Activated naive CD8-positive, alpha-beta T cell (primary cell): ENCODE results near the gene DYRK3.
"Not testable (repeated sequence)": the region's sequence is repeated elsewhere in the genome, so short reads cannot be mapped to it uniquely, and the experiment has no call there.

Experiments
- H3K27ac Mint-ChIP-seq: one replicate; pipeline ENCODE4 v1.8.0; 2021; ENCODE audit warnings: mixed read lengths
- H3K27me3 Mint-ChIP-seq: one replicate; pipeline ENCODE4 v1.8.0; 2021; ENCODE audit warnings: mixed read lengths
- H3K36me3 Mint-ChIP-seq: one replicate; pipeline ENCODE4 v1.8.0; 2021; ENCODE audit warnings: mixed read lengths
- H3K4me1 Mint-ChIP-seq: one replicate; pipeline ENCODE4 v1.8.0; 2021; ENCODE audit warnings: low read depth, mixed read lengths
- H3K4me3 Mint-ChIP-seq: one replicate; pipeline ENCODE4 v1.8.0; 2021; ENCODE audit warnings: mild to moderate bottlenecking, mixed read lengths
- H3K9me3 Mint-ChIP-seq: one replicate; pipeline ENCODE4 v1.8.0; 2021; ENCODE audit warnings: low read depth, mixed read lengths

Gene DYRK3

DNA sequence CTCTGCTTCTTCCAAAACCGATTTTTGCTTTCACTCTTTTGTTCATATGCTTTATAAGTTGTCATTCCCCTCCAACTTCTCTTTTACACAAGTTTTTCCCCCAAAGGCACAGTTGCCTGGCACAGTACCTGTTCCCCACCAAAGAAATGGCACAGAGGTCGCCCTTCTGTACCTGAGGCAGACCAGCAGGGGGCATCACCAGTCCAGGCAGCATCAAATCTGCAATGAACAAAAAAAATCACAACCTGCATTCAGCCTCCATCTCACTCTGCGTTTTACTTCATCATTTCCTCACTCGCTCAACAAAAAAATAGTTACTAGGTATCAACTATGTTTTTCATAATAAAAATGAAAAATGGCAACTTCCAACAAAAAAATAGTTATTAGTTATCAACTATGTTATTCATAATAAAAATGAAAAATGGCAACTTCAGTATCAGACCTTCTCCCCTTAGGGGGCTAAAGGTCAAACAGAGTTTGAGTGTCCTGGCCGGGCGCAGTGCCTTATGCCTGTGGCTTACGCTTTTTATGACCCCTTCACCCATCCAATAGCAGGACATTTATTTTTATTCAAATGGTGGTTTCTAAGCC lies 27.1 kb upstream of the DYRK3 start:
- Mint-ChIP-seq H3K4me1 (peaks cover 30% of the 10 kb centered on the region), H3K27ac (no peak overlapping the region), H3K36me3 (peaks cover 18% of the 10 kb centered on the region), H3K9me3 (no peaks in the 10 kb centered on the region), H3K27me3 (no peaks in the 10 kb centered on the region), H3K4me3 (peak overlapping the region; percentile 14)

DNA sequence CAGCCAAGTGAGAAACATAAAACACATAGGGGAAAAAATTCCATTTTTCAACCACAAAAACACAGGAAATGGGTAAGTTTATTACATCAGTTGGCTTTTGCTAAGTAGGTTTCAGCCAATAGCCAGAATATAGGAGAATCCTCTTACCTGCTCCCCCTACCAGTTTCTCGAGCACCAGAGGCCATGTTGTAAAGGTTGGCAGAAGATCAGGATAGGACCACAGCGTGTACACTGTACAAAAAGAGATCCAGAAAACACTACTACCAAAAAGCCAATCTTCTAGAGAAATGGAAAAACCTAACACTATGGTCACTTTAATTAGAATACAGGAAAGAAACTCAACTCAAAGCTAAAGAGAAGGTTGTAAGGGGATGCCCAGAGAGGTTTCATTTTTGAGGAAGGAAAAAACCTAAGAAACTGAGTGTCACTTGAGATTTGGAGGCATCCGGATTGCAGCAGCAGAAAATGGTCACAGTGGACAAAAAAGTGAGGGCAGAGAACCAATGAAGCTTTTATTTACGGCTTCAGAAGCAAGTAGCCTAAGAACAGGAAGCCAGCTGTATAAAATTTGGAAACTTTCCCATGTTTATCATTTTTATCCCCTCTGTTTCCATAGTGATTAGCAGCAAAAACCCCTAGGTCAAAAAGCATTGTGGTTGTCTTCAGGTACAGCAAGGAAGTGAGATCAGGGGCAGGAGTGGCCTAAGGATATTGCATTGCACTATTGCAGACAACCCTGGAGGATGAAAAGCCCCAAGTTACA lies 25.9 kb upstream of the DYRK3 start:
- Mint-ChIP-seq H3K9me3 (no peaks in the 10 kb centered on the region), H3K4me1 (peaks cover 30% of the 10 kb centered on the region), H3K27ac (peak overlapping the region; percentile 89), H3K27me3 (no peaks in the 10 kb centered on the region), H3K36me3 (peaks cover 18% of the 10 kb centered on the region), H3K4me3 (peak overlapping the region; percentile 72)

DNA sequence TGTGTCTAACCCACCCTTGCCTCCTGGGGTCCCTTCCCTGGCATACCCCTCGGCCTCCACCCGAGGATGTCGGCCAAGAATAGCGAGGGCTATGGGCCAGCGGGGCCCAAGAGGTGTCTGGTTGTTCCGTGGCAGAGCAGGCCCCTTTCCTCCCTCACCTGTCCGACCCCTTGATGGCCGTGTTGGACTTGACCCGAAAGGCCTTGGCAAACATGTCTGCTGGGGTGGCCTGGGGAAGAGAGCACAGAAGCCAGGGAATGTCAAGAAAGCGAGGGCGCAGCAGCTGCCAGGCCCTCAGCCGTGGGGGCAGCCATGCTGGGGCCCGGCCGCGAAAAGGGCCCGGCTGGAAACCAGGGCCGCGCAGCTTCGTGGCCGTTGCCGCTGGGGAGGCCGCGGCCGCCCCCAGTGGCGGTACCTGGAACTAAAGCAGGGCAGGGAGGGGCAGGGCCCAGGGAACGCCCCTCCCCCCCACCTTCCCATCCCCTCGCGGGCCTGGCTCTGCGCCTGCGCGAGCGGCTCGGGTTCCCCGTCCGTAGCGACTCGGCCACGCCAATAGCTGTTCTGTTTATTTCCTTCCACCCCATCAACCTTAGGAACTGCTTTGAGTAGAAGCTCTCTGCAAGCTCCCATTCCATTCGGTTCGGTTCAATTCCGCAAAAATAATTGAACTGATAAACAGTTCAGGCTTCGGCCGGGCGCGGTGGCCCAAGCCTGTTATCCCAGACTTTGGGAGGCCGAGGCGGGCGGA lies 23.0 kb upstream of the DYRK3 start, which contains the start of gene EIF2D:
Gene EIF2D, minus strand, starts transcription at position 337 of the 748 bp plus-strand sequence. Its CDS starts 123 bp downstream, at position 214.
- H3K27ac Mint-ChIP-seq, result peak within 1 kb of the TSS; percentile 93
- no peaks in the 10 kb centered on the region for H3K27me3 Mint-ChIP-seq
- H3K4me1 Mint-ChIP-seq, result peaks cover 30% of the 10 kb centered on the region
- peak within 1 kb of the TSS; percentile 98 for H3K4me3 Mint-ChIP-seq
- no peaks in the 10 kb centered on the region for H3K9me3 Mint-ChIP-seq
- H3K36me3 Mint-ChIP-seq, result peaks cover 12% of the 10 kb centered on the region

DNA sequence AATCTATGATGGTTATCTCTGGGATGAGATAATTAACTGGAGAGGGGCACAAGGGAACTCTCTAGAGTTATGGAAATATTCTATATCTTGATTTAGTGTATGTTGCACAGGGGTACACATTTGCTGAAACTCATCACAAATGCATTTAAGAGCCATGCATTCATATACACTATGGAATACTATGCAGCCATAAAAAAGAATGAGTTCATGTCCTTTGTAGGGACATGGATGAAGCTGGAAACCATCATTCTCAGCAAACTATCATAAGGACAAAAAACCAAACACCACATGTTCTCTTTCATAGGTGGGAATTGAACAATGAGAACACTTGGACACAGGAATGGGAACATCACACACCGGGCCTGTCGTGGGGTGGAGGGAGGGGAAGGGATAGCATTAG lies 8.9 kb upstream of the DYRK3 start:
- H3K4me3 Mint-ChIP-seq, H3K27ac Mint-ChIP-seq, H3K4me1 Mint-ChIP-seq, H3K36me3 Mint-ChIP-seq, H3K9me3 Mint-ChIP-seq, H3K27me3 Mint-ChIP-seq: not testable (repeated sequence)

DNA sequence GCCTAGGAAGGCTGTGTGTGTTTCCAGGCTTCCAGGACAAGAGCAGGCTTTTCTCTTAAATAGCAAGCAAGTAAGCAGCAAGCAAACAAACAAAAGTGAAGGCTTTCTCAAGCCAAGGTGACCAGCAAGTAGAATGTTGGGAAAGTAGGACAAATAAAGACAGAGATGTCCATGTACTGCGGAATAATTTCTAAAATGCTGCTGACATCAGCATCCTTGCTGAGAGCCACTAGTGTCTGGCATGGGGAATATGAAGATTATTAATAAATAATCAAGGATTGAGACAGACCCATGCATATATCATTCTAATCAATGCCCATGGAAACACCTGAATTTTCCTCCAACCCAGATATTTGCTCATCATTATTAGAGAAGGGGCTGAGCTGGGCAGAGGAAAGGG lies 6.4 kb upstream of the DYRK3 start:
- Mint-ChIP-seq H3K36me3 (no peaks in the 10 kb centered on the region), H3K4me3 (no peak overlapping the region), H3K9me3 (no peaks in the 10 kb centered on the region), H3K4me1 (no peaks in the 10 kb centered on the region), H3K27me3 (peaks cover 8% of the 10 kb centered on the region), H3K27ac (no peak overlapping the region)

DNA sequence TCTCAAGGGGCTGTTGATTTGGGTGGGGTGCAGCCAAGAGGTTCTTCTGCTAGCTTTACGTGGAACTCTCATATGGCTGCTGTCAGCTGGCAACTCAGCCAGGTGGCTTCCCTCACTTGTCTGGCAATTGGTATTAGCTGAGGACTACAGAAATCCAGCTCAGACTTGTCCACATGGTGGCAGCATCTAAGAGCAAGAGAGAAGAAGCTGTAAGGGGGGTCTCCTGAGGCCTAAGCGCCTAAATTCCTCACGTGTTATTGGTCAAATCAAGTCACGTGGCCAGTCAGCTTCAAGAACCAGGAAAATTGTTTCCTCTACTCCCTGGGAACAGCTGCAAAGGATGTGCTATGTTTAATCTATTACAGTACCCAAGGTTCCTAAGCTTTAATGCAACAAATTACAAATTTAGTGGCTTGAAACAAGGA lies 4.2 kb upstream of the DYRK3 start:
- H3K4me3 Mint-ChIP-seq, result no peak overlapping the region
- H3K27ac Mint-ChIP-seq, result no peak overlapping the region
- no peaks in the 10 kb centered on the region for H3K36me3 Mint-ChIP-seq
- peaks cover 8% of the 10 kb centered on the region for H3K27me3 Mint-ChIP-seq
- peaks cover 11% of the 10 kb centered on the region for H3K4me1 Mint-ChIP-seq
- H3K9me3 Mint-ChIP-seq, result no peaks in the 10 kb centered on the region

DNA sequence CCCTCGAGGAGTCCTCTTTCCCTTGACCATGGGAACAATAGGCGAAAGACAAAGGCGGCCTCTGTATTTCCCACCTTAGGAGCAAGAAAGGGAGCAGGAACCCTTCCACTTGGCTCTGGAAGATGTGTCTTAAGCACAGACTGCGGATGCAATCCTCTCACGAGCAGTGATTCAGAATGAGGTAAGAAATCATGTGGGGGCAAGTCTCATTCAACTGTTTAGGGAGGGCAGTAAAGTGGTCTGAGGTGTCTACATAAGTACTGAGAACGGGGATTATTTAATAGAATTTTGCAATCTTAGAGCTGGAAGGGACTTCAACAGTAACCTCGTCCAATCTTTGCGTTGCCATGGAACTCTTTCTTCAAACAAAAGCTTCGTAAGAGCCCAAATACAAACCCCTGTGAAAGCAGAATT lies 1.6 kb upstream of the DYRK3 start:
- Mint-ChIP-seq H3K27ac (no peak overlapping the region), H3K27me3 (peaks cover 8% of the 10 kb centered on the region), H3K4me3 (no peak overlapping the region), H3K36me3 (no peaks in the 10 kb centered on the region), H3K9me3 (no peaks in the 10 kb centered on the region), H3K4me1 (peaks cover 16% of the 10 kb centered on the region)

DNA sequence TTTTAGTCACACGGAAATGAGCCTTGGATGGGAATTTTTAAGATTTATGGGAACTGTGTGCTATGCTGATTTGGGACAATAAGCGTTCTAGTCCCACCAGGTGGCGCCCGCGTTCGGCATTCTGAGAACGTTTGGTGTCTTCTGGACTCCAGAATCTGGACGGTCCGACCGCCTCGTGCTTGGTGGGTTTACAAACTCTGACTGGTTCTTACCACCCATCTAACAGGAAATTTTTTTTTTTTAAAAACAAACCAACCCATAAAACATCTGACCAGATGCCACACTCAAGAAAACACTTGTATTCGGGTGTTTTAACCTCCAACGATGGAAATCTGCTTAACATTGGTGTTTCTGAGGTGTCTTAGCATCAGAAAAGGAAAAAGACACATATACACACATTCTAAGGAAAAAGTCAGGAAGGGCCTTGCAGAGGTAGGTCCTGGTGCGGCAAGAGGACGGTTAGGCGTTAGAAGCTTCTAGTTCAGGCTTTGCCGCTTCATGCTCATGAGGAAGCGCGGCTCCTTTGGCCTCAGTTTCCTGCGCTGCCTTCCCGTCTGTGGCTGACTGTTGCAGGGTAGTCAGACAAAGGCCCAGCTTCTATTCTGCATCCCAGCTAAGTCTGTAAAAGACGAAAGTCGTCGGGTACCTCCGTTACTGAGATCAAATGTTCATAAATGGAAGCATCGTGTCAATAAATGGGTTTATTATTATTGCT lies 814 bp upstream of the DYRK3 start:
- Mint-ChIP-seq H3K27ac (peak overlapping the region; percentile 88), H3K36me3 (no peaks in the 10 kb centered on the region), H3K4me3 (peak overlapping the region; percentile 87), H3K27me3 (peaks cover 8% of the 10 kb centered on the region), H3K4me1 (peaks cover 16% of the 10 kb centered on the region), H3K9me3 (no peaks in the 10 kb centered on the region)

DNA sequence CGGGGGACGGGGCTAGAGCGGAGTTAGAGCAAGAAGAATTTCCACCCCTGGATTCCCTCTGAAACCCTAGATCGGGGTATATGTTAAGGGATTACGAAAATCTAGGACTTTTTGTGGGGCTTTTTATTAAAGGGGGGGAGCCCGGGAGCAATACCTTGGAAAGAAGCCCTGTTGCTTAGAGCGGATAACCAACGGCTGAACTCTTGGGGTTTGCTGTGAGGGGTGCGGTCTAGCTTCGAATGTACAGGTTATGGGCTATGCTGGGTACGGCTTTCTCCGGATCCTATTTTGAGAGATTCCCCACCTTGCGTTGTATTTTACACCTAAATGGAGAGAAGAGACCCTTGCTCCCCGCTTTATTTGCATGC lies 626 bp downstream of the DYRK3 start:
- Mint-ChIP-seq H3K27me3 (peaks cover 7% of the 10 kb centered on the region), H3K9me3 (no peaks in the 10 kb centered on the region), H3K36me3 (no peaks in the 10 kb centered on the region), H3K4me3 (peak overlapping the region; percentile 87), H3K27ac (no peak overlapping the region), H3K4me1 (peaks cover 16% of the 10 kb centered on the region)

DNA sequence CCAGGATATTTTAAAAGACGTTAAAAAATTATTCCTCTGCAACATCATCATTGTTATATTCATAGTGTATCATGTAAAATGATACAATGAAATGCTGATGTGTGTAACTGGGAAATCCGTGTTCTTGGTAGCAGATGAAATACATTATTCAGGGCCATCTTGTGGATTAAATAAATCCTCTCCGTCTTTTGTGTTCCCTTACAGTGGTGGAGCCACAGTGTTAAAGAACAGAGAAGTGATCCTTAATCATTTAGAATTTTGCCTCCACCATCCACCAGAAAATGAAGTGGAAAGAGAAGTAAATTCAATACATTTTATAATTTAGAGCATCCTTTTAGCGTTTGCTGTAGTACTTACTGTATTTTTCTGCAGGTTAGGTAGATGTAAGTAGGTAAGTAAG lies 1.3 kb downstream of the DYRK3 start:
- no peaks in the 10 kb centered on the region for H3K36me3 Mint-ChIP-seq
- H3K27me3 Mint-ChIP-seq, result peaks cover 7% of the 10 kb centered on the region
- peaks cover 16% of the 10 kb centered on the region for H3K4me1 Mint-ChIP-seq
- no peaks in the 10 kb centered on the region for H3K9me3 Mint-ChIP-seq
- H3K4me3 Mint-ChIP-seq, result no peak overlapping the region
- H3K27ac Mint-ChIP-seq, result no peak overlapping the region

DNA sequence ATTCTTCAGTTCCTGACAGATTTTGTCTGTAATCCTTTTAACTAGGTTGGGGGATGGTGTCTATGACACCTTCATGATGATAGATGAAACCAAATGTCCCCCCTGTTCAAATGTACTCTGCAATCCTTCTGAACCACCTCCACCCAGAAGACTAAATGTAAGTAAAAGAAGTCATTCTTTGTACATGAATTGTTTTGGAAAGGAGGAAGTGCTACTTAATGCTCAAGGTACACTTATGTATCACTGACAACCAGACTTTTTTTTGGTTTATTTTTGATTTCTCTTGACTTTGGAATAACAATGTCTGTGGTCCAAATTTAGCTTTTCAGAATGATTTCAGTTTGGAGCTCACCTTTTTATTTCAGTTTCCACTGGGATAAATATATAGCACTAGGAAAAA lies 2.3 kb downstream of the DYRK3 start:
- H3K36me3 Mint-ChIP-seq, result no peaks in the 10 kb centered on the region
- H3K9me3 Mint-ChIP-seq, result no peaks in the 10 kb centered on the region
- peaks cover 16% of the 10 kb centered on the region for H3K4me1 Mint-ChIP-seq
- H3K27ac Mint-ChIP-seq, result no peak overlapping the region
- peaks cover 4% of the 10 kb centered on the region for H3K27me3 Mint-ChIP-seq
- no peak overlapping the region for H3K4me3 Mint-ChIP-seq

DNA sequence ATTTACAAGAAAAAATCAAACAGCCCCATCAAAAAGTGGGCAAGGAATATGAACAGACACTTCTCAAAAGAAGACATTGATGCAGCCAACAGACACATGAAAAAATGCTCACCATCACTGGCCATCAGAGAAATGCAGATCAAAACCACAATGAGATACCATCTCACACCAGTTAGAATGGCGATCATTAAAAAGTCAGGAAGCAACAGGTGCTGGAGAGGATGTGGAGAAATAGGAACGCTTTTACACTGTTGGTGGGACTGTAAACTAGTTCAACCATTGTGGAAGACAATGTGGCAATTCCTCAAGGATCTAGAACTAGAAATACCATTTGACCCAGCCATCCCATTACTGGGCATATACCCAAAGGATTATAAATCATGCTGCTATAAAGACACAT lies 6.7 kb downstream of the DYRK3 start:
- not testable (repeated sequence) for H3K27me3 Mint-ChIP-seq, H3K27ac Mint-ChIP-seq, H3K4me1 Mint-ChIP-seq, H3K4me3 Mint-ChIP-seq, H3K36me3 Mint-ChIP-seq, H3K9me3 Mint-ChIP-seq

DNA sequence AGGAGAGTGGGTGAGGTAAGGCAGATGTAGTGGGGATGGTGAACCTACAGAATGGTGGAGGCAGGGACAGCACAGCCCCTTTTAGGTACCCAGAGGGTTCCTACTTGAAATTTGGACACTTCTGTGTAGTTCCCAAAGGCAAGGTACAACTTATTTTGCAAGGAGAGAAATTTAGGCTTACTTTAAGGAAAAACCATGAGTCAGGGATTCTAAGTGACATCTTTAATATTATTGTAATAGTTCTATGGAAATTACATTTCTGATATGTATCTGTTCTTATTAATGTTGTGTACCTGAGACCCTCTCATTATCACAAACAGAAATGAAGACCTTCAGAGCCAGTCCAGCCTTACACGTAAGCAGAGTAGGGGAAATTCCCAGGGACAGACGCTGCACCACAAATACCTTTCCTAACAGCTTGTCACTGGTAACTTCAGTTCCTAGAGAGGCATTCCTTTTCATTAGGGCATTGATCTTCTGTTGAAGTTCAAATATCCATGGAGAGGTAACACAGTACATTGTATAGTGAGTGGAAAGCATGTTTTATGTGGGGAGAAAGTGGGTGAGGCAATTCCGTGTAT lies 7.9 kb downstream of the DYRK3 start:
- H3K9me3 Mint-ChIP-seq, result no peaks in the 10 kb centered on the region
- H3K27ac Mint-ChIP-seq, result no peak overlapping the region
- H3K4me1 Mint-ChIP-seq, result no peaks in the 10 kb centered on the region
- no peak overlapping the region for H3K4me3 Mint-ChIP-seq
- H3K36me3 Mint-ChIP-seq, result peaks cover 4% of the 10 kb centered on the region
- no peaks in the 10 kb centered on the region for H3K27me3 Mint-ChIP-seq

DNA sequence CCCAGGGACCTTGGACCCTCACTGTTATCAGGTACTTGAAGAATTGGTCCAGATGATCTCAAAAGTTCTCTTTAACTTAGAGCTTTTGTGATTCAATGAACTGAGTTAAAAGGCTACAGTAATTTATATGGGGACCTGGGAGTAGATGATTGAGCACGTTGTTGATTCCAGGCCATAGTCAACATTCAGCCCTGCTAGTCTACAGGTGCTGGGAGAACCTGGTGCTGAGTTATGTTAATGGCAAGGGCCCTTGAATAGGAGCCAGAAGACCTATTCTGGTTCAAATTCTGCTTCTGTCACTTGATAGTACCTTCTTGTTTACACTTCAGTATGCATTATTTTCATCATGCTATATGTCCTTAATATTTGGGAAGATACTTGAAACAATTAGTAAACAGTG lies 11.2 kb downstream of the DYRK3 start:
- Mint-ChIP-seq H3K9me3 (no peaks in the 10 kb centered on the region), H3K27ac (no peak overlapping the region), H3K27me3 (no peaks in the 10 kb centered on the region), H3K4me3 (no peak overlapping the region), H3K36me3 (peaks cover 4% of the 10 kb centered on the region), H3K4me1 (no peaks in the 10 kb centered on the region)

DNA sequence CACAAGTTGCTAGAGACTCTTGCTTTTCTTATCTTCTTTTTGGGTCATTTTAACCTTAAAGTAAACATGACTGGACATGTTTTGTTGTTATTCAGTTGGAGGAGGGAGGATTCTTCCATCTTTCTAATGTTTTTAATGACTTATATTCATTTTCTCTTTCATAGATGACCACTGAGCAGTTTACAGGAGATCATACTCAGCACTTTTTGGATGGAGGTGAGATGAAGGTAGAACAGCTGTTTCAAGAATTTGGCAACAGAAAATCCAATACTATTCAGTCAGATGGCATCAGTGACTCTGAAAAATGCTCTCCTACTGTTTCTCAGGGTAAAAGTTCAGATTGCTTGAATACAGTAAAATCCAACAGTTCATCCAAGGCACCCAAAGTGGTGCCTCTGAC lies 11.9 kb downstream of the DYRK3 start:
- Mint-ChIP-seq H3K9me3 (no peaks in the 10 kb centered on the region), H3K36me3 (peaks cover 4% of the 10 kb centered on the region), H3K27ac (no peak overlapping the region), H3K4me1 (no peaks in the 10 kb centered on the region), H3K4me3 (no peak overlapping the region), H3K27me3 (no peaks in the 10 kb centered on the region)
